Amniotic stem cell (primary cell): ENCODE data around the gene COBL.
A peak's percentile ranks its signal among the peaks of the same experiment; 100 is the strongest.

Source experiments
- DNase-seq: peaks from one replicate; lab custom pipeline; 2025; lab: John Stamatoyannopoulos, UW

COBL gene

DNA sequence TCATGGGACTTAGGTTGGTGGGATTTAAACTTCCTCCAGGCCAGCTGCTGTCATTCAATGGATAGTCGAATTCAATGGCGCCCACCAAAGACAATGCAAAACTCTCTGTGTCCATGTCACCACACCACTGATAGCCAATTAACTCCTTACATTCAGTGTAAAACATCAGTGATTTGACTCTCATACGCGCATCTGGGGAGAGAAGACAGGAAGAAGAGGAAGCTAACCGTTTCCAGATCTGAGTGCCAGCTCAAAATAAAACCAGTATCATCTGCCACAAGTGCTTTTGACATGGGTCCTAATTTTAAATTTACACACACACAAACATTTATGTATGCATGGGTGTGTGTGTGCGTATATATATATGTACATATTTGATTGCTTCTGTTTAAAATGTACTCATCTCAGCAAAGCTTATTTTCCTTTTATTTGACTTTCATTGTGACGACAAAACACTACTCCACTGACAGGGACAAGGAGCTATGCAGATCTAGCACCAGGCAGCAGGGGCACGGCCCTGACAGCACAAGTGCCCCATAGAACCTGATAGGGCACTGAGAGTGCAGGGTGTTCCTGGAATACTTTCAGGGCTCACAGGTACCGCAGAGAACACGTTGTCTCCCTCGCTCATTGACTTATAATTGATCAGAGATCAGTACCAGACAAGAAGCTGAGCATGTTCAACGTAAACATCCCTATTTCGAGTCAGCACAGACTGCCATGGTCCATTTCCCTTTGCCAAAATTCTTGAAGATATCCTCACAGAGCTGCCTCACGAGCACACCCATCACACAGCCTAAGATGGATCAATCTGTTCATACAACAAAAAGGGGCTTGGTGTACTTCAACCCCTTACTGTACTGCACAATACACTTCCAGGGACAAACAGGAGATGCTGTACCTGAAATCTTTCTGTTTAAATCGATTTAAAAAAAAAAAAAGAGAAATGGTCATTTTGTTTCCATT lies 176.1 kb downstream of the COBL start:
- DNase-seq = no peak

DNA sequence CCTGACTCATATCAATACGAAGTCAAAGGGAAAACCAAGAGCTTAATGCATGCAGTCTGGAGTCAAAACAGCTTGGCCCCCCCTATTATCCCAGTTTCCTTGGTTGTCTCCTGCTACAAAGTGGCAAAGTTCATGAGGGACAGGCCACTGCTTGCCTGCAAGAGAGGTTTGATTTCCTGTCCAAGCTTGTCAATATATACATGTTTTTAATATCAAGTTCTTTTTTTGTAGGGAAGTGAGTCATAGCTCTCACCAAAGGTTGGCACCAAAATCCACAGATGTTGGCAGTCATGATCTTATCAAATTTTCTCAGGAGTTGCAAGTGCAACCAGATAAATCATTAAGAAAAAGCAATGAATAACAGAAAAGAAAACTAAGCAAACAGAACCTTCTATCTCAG lies 176.8 kb downstream of the COBL start:
- DNase-seq = no peak

DNA sequence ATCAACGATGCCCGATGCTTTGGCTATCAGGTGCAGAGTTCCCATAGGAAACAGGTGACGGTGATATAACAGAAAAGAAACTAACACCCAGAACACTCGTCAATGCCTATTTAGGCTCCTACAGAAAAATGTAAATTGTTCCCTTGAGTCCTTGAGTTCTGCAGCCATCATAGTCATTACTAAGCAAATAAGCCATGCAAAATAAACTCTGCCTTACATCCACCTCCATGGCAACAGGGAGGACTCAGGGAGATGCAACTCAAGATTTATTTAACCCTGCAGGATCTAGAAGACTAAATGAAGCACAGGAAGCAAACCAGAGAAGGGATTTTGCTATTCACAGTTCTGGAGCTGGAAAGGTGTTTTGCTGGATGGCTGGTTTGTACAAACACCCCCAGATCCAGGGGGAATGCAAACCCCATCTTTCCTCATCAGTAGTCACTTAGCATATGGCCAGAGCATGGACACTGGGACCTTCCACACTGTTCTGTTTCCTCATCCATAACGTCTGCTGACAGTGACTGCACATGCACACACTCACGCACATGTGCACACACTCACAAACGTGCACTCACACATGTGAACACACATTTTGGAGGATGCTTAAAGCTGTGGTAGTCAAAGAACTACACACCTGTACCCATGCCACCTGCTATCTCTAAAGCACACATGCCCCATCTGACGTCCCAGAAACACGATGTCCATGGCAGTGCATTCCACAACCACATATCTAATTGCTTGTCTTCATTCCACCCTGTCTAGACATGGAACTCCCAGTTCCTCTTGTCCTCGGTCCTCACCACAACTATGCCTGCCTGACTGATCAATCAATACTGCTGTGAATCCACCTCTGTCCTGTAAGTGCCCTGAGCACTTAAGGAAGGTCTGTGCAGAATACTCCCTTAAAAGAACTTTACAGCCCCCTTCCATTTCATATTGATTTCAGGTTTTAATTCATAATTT lies 178.2 kb downstream of the COBL start:
- no peak for DNase-seq

DNA sequence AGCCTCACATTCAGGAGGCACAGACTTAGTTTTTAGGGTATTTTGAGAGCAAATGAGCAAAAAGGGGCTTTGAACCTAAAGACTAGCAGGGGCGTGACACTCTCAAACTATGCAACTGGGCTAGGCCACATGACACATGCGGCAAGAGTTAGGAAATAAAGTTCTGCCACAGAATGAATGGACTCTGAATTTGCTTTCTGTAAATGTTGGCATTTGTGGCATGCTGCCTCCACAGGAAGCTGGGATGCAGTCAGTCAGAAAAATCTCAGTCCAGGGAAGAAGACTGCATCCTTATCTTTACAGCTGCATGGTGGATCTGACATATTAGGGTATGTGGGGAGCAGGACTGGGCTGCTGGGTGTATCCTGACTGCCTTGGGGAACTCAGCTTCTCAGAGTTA lies 181.0 kb downstream of the COBL start:
- DNase-seq = no peak

DNA sequence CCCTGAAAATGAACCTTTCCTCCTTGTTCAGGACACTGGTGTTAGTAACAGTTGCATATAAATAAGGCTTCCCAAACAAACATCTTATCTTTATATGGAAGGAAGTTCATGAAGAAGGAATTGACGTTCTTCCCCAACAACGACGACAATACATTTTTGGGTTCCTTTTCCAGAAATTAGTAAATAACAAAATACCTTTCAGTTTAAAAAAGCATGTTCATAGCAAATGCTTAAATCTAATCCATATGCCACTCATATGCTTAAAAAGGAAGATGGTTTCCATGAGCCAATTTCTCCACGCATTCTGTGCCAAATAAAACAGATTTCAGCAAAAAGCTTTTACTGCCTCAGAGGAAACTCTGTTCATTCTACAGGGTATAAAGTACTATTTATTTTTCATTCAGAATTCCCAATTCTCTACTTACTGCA lies 182.6 kb downstream of the COBL start:
- no peak for DNase-seq

DNA sequence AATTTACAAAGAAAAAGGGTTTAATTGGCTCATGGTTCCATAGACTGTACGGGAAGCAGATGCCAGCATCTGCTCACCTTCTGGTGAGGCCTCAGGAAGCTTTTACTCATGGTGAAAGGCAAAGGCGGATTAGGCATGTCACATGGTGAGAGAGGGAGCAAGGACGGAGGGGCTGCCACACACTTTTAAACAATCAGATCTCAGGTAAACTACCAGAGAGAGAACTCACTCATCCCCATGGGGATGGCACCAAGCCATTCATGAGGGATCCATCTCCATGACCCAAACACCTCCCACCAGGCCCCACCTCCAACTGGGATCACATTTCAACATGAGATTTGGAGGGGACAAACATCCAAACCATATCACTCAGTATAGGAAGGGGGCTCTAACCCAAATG lies 183.9 kb downstream of the COBL start:
- DNase-seq = no peak

DNA sequence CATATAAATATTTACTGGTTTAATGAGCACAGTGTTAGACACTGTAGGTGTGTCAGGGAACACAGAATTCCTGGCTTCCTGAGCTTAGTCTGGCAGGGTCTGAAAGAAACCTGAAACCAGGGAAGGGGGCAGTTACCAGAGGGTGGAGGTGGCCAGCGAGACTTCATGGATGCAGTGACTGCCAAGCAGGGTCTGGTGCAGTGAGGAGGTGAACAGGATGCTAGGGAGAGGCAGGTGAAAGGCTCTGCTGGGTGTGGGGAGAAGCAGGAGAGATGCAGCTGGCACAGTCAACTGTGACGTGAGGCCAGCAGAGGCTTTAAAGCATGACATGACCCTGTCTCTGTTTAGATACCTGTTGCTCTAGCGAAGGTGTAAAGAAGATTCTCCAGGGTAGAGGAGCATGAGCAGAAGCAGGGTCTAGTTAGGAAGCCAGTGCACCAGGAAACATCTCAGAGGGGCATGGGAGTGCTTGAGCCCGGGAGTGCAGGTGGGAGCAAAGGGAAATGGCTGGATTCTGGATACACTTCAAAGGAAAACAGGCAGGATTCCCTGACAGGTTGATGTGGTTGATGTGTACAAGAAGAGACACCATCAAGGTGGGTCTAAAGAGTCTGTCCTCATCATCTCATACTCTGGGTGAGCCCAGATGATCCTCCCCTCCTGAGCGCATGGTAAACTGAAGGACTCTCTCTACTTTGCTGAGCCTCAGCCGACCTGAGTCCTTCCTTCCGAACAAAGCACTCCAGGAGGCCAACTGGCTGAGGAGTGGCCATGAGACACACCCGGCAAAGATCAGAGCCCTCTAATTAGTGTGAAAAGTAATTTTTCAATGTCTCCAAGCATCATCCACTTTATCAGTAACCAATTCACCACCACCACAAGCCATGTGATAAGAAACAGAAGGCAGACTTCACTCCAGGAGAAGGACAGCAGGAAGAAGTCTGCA lies 186.8 kb downstream of the COBL start:
- DNase-seq = no peak

DNA sequence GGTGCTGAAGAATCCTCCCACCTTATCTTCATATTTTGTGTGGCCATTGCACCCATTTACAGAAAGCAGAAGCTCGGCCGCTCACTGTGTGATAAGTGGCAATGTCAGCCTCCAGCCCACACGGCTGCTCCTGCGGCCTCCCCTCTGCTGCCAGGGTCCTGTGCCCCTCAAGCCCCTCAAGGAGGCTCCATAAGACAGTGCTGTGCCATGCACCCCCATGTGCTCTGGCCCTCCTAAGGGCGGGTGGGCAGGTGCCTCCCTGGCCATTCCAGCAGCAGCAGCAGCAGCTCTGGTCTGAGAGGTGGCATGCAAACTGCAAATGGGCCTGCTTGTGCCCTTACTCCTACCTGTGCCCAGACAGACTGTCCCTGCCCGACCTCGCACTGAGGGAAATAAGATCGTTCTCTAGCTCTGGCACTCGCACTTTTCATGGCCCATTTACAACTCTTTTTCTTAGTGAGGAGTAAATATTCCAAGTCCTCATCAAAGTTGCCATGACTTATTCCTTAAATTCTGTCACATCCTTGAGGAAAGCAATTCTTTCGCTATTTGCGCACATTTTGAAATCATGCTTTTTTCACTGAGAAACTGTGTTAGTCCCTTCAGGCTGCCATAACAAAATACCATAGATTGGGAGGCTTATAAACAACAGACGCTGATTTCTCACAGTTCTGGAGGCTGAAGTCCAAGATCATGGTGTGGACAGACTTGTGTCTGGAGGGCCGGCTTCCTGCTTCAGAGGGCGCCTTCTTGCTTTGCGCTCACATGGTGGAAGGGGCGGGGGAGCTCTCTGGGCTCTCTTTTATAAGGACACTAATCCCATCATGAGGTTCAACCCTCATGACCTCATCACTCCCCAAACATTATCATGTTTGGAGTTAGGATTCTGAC lies 187.8 kb downstream of the COBL start:
- no peak for DNase-seq

DNA sequence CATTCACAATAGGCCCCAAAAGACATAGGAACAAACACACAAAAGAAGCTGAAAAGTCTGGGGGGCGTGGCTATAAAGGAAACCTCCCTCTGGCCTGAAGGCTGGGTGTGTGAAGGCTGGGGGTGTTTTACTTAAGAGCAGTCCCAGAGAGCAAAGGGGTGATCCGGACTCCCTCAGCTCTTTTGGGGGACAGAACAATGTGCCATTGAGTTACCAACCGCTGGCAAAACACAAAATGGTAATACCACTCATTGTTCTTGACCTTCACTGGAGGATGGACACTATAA lies 189.0 kb downstream of the COBL start:
- no peak for DNase-seq

DNA sequence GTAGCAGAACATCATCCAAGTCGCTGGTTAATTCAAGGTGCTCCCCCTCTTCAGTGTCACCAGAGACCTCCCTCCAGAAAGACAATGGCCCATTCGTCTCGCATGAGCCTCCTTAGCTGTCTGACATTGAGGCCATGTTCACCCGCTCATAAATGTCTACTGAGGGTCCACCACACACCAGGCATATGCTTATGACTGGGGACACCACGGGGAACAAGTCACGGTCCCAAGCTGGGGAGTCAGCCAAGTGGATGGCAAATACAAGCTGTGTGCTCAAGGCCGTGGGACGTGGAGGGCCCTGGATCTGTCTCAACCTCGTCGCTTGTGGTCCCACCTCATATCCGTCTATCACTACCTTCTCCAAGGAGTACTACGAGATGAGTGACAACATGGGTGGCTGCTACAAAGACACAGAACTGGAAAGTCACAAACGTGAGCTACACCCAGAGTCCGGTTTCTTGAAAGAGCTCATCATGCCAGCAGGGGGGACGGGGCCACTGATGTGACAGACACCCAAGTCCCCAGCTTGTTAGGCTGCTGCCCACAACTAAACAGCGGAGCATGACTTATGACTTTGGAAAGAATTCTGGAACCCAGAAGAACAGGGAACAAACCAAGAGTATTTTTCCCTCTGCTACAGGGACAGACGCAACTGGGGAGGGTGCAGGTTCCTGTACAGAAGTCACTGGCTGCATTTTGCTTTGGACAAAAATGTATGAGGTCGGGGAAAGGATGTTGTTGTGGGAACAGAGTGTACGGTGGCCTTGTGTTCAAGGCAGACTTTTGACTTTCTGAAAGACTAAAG lies 189.6 kb downstream of the COBL start:
- no peak for DNase-seq

DNA sequence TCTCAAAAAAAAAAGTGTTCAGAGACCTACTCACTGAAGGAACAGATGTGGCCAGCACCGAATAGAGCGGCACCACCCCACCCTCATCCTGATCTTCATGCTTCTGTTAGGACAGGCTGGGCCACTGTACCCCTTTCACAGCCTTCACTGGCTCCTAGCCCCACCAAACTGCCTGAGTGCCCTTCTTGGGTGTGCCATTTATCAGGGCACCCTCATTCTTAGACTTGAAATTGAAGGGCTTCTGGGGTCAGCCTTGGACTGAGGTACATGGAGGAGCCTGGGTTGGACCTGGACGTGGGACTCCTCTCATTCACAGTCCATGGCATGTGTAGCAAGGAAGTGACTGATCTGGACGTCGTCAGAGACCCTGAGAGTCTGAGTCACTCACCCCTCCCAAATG lies 190.3 kb downstream of the COBL start:
- no peak for DNase-seq

DNA sequence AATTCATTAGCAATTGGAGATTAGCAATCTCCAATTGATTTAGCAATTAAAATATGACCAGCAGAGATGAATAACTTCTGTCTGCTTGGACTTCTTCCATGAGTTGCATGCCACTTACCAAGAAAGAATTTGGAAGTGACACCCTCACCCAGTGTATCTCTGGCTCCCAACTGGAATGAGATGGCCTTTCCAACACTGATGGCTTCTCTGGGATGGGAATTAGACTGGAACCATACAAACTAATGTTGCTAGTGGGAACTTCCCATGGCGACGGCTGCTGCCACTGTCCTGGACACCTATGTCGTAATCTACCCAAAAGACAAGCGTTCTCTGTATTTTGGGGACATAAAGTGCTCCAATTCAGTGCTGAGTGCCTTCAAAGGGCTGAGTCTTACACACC lies 192.3 kb downstream of the COBL start:
- no peak for DNase-seq

DNA sequence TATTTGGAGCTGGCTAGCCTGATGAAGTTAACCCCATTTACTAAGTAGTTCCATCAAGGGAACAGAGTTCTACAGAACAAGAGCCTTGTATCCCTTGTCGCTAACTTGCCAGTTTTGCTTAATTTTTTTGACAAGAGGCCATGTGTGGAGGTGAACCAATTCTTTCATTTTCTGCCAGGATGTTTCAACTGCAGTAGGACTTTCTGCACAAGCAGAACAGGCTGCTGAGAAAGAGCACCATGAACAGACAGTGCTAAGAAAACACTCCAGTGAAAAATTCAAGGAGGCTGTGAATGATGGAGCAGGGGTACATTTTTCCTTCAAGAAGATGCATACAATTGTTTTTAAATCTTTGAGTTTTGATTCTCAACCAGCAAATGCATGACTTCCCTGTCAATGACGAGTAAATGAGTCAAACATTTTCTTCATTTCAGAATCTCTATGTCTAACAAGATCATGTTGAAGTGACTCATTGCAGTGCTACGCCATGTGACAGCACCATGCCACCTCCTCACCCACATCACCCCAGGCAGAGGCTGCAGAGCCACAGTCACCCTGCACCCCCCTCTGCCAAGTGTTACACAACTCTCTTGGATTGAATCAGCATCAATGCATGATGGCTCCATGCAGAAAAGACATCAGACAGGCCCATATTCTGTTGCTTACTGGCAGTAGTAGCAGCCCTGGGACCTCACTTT lies 193.1 kb downstream of the COBL start:
- DNase-seq = peak; percentile 84

DNA sequence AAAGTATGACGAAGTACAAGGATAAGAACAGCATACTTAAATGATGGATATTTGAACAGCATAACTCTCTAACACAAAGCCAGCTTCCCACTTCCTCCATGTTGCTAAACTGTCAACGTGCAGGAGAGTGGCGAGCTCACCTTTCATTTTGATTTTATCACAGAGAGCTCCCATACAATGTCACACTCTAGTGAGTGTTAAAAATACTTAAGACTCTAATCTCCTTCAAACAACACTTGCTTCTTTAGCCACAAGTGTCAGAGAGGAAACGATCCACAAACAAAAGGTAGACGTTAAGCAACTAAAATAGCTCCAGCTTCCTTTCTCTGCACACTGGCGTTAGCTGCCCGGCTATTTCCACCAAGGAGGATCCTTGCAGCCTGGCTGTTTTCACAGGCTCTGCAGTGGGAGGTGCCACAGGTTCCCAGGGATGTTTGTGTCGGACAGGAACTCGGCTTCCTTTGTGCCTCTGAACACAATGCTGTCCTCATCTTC lies 194.6 kb downstream of the COBL start:
- no peak for DNase-seq

DNA sequence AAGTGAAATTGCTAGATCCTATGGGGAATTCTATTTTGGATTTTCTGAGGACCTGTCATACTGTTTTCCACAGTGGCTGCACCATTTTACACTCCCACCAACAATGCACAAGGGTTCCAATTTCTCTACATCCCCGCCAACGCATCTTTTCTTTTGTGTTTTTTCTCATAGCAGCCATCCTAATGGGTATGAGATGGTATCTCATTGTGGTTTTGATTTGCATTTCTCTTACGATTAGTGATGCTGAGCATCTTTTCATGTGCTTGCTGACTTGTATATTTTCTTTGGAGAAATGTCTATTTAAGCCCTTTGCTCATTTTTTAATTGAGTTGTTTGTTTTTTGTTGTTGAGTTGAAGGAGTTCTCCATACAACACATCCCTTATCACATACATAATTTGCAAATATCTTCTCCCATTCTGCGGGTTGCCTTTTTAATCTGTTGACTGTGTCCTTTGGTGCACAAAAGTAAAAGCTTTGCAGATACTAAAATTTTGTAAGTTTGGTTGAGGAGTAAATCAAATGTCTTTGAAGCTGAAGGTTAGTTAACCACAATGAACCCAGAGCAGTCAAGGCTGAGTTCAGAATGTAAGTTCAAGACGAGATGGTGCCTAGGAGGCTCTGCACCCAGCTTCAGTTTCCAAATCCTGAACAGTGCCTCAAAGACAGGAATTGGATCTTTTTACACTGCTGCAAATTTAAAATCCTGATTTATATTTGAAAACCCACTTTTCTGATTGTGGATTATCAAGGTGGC lies 195.4 kb downstream of the COBL start:
- no peak for DNase-seq

DNA sequence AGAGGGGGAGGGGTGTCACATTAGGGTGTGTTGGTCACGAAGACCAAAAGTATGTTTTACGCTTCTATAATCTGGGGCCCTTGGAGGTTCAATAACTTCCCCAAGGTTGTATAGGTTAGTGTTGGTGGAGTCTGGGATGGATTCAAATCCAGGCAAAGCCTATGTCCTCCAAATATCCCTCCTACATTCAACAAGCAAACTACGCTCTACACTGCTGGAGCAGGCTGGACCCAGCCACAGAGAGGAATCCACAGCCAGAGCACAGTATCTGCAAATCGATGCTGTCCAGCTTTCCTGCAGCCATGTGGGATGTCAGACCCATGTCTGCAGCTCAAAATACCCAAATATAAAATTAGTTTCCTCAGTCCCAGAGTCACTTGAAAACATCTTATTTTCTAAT lies 198.0 kb downstream of the COBL start:
- DNase-seq = no peak

DNA sequence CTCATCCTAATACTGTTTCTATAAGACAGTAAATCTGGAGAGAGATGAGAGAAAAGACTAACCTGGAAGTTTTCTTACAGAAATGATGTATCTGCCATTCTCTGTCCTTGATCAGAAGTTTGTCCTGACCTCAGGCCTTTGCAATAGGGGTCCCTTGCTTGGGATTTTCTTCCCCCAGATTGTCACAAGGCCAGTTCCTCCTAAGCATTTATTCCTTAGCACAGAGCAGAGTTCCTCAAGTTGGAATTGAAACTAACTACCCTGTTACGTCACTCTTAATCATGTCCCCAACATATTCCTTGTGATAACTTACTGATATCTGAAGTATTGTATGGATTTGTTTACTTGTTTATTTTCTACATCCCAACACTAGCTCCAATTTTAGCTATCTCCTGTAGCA lies 202.1 kb downstream of the COBL start:
- DNase-seq = no peak

DNA sequence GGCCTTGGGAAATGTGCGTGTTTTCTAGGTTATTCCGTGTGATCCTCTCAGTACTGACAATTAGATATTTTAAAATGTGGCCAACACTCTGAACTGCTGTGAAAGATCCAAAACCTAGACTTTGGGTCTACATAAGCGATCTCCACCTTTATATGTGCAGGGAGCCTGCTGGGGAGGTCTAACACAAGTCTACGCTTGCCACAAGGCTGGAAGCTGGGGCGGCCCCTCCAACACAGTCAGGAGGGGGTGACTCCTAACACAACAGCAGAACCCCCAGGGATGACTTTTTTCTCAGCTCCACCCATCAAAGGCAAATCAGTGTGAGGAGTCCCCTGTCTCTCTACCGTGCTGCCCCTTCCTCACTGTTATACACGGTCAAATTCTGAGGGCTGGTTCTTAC lies 202.6 kb downstream of the COBL start:
- DNase-seq = no peak
